HG03442 (cell line): ENCODE measurements around the gene ZBTB48.

Experiments
- ATAC-seq: cut with Tn5 transposase; IDR thresholded peaks from one replicate; pipeline ENCODE4 v1.9.1; 2021; ENCODE audit warnings: mild to moderate bottlenecking, moderate library complexity; ENCODE audit not compliant: unreplicated experiment

ZBTB48 gene

DNA sequence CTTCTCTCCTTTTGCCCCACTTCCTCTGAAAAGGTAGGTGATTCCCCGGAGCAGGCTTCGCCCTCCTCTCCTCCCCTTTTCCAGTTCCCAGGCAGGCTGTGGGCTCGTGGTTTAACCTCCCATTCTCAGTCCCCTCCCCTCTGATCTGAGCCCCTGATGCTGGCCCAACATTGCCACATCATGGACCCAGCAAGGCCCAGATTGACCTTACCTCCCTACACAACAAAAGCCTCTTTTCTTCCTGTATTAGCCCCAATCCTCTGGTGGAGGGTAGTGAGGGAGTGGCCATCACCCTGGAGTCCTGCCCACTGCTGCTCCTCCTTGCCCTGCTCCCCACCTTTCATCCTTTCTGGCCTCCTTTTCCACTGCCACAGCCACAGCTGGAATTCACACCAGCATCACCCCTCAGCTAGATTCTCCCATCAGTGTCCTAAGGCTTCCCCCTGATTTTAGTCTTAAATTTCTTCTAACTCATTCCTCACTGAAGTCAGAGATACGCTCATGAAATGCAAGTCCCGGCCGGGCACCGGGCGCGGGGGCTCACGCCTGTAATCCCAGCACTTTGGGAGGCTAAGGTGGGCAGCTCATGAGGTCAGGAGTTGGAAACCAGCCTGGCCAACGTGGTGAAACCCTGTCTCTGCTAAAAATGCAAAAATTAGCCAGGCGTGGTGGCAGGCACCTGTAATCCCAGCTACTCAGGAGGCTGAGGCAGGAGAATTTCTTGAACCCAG lies 7.0 kb upstream of the ZBTB48 start:
- no peak for ATAC-seq

DNA sequence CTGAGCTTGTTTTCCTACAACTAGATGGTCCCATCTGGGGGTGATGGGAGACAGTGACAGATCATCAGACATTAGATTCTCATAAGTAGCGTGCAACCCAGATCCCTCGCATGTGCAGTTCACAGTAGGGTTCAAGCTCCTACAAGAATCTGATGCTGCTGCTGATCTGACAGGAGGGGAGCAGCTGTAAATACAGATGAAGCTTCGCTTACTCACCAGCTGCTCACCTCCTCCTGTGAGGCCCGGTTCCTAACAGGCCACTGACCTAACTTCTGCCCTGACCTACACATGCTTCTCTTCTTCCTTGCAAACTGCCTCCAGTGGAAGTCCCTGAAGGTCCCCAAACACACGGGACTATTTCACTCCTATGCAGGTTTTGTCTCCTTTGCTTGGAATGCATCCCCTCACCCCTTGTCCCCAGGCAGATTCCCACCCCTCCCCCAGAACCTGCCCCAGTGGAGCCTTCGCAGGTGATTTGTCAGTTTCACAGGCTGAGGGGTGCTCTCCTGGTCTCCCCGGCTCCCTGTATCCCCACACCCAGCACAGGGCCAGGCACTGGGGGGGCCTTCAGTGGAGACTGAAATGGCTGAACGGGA lies 5.7 kb upstream of the ZBTB48 start:
- ATAC-seq, result no peak

DNA sequence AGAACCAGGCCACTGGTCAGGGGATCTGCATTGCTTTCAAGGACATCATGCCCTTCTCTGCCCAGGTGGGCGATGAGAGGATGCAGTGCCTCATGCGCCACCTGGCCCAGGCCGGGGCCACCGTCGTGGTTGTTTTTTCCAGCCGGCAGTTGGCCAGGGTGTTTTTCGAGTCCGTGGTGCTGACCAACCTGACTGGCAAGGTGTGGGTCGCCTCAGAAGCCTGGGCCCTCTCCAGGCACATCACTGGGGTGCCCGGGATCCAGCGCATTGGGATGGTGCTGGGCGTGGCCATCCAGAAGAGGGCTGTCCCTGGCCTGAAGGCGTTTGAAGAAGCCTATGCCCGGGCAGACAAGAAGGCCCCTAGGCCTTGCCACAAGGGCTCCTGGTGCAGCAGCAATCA lies 5.0 kb upstream of the ZBTB48 start:
- ATAC-seq, result no peak

DNA sequence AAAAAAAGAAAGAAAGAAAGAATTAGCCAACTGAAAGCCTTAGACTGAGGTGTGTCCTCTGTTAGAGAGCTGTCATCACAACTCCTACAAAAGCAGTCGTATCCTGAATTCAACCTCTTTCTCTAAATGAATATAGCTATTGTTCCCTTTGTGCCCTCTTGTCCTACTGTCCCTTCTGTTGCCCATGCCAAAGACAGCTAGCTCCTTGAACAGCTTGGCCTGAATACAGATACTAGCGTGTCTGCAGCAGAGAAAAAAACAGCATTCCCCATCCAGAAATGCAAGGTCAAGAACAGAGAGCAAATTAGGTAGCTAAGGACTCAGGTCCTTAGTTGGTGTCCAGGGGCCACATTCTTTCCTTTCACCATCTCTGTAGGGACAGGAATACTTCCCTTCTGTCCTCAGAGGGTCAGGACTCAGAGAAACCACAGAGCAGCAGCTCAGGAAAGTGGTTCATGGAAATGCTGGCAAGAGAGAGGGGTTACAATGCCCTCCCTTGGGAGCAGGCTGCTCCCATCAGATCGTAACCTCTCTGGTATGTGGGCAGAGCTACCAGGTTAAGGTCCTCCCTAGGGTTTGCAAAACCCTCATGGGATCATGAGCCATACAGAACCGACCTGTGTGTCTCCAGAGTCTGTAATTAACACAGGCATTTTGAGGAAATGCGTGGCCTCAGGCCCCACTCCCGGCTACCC lies 1.8 kb upstream of the ZBTB48 start:
- no peak for ATAC-seq

DNA sequence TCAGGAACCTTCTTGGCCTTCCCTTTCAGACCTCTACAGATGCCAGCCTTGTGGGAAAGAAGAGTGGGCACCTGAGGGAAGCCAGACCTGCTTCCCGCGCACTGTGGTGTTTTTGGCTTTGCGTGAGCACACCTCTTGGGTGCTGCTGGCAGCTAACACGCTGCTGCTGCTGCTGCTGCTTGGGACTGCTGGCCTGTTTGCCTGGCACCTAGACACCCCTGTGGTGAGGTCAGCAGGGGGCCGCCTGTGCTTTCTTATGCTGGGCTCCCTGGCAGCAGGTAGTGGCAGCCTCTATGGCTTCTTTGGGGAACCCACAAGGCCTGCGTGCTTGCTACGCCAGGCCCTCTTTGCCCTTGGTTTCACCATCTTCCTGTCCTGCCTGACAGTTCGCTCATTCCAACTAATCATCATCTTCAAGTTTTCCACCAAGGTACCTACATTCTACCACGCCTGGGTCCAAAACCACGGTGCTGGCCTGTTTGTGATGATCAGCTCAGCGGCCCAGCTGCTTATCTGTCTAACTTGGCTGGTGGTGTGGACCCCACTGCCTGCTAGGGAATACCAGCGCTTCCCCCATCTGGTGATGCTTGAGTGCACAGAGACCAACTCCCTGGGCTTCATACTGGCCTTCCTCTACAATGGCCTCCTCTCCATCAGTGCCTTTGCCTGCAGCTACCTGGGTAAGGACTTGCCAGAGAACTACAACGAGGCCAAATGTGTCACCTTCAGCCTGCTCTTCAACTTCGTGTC lies 995 bp upstream of the ZBTB48 start:
- no peak for ATAC-seq

DNA sequence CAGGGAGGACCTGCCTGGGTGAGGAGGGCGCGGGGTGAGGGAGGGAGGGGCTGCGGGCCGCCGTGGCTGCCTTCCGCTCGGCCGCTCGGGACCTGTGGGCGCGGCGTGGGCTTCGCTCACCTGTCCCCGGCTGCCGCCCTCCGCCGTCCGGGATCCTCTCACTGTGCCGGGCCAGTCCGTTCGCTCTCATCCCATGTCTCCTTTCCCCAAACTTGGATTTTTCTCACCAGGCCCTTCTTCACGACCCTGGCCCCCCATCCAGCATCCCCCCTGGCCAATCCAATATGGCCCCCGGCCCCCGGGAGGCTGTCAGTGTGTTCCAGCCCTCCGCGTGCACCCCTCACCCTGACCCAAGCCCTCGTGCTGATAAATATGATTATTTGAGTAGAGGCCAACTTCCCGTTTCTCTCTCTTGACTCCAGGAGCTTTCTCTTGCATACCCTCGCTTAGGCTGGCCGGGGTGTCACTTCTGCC lies 362 bp downstream of the ZBTB48 start:
- no peak for ATAC-seq

DNA sequence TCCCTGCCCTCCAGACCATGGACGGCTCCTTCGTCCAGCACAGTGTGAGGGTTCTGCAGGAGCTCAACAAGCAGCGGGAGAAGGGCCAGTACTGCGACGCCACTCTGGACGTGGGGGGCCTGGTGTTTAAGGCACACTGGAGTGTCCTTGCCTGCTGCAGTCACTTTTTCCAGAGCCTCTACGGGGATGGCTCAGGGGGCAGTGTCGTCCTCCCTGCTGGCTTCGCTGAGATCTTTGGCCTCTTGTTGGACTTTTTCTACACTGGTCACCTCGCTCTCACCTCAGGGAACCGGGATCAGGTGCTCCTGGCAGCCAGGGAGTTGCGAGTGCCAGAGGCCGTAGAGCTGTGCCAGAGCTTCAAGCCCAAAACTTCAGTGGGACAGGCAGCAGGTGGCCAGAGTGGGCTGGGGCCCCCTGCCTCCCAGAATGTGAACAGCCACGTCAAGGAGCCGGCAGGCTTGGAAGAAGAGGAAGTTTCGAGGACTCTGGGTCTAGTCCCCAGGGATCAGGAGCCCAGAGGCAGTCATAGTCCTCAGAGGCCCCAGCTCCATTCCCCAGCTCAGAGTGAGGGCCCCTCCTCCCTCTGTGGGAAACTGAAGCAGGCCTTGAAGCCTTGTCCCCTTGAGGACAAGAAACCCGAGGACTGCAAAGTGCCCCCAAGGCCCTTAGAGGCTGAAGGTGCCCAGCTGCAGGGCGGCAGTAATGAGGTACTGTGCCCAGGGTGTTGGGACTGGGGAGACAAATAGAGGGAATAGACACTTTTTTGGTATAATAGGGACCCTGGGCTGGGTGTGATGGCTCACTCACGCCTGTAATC lies 1.0 kb downstream of the ZBTB48 start:
- no peak for ATAC-seq

DNA sequence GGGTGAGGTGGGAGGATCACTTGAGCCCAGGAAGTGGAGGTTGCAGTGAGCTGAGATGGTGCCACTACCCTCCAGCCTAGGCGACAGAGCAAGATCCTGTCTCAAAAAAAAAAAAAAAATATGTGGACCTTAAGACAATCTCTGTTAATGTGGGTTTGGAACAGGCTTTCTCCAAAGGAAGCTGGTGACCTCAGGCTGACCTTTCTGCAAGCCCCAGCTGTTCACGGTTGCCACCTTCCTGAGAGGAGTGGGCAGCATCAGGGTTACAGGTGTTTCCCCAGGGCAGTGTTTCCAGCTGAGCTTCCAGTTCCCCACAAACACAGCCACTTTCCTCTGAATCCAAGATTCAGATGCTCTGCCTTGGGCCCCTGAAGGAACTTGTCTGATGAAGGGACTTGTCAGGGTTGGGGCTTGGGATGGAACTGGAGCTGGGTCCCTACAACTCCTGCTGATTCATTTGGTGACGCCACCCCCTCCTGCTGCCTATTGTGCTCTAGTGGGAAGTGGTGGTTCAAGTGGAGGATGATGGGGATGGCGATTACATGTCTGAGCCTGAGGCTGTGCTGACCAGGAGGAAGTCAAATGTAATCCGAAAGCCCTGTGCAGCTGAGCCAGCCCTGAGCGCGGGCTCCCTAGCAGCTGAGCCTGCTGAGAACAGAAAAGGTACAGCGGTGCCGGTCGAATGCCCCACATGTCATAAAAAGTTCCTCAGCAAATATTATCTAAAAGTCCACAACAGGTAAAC lies 1.9 kb downstream of the ZBTB48 start:
- no peak for ATAC-seq

DNA sequence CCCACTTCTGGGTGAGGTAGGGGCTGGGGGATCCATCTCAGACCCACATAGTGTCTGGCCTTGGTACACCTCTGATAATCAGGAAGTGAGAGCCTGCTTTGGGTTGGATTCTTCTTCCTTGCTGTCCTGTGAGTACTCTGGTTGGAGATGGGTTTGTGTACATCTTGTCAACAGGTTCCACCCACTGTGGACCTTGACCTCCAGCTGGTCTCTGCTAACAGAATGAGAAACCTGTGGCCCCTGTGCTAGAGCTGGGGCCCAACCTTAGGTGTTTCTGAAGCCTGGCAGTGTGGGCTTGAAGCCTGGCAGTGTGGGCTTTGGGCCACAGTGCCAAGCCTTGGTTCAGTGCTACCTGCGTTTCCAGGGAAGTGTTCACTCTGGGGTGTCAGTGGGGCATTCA lies 2.6 kb downstream of the ZBTB48 start:
- no peak for ATAC-seq

DNA sequence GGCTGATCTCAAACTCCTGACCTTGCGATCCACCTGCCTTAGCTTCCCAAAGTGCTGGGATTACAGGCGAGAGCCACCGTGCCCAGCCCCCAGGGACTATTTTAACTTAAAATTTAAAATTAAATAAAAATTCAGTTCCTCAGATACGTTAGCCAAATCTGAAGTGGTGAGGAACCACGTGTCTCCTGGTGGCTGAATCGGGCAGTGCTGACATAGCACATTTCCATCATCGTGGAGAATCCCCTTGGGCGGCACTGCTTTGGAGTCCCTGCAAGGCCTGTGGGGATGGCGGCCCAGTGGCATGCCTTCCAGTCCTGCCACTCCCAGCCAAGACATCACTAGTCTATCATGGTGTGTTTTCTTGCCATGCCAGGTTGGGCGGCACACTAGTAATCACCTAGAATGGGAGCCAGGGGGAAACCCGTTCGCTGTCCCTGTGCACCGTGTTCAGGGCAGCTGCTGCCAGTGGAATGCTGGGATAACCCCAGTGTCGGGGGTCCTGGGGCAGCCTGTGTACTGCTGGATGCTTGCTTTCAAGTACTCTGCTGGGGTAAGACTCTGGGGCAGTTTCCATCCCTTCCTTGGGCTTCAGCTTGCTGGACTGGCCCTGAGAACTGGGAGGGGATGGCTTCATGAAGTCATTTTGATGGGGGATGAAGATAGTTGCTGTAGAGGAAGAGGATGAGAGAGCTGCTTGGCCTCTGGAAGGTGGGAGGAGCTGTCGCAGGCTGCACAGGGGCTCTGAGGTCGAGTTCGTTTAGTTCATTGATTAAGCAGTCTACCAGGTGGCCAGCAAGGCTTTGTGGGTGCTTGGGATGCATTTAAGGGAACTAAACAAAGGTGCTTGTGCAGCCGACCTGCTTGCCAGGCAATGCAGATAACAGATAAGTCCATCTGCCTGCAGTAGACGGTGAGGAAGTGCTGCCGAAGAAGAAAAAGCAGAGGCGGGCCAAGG lies 4.6 kb downstream of the ZBTB48 start:
- ATAC-seq, result no peak

DNA sequence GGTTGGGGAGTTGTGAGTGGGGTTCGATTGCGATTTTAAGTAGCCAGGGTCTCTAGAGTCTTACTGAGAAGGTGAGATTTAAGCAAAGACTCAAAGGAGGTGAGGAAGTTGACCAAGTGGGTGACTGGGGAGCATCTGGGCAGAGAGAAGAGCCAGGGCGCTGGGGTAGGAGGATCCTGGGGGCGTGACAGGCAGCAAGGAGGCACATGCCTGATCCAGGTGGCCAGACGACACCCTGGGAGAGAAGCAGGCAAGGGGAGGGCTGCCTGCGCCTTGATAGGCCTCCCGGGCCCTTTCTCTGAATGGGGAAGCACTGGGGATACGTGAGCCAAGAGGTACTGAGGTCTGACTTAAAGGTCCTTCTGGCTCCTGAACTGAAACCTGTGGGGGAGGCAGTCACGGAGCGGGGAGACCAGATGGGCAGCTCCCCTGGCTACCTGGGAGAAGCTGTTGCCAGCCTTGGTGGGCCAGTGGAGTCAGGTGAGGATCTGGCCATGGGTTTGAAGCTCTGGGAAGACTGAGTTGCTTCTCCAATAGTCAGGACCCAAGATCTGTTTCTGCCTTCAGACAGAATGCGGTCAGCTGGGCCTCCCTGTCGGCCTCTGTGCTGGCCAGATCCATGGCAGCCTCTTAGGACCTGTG lies 5.4 kb downstream of the ZBTB48 start:
- ATAC-seq, result no peak

DNA sequence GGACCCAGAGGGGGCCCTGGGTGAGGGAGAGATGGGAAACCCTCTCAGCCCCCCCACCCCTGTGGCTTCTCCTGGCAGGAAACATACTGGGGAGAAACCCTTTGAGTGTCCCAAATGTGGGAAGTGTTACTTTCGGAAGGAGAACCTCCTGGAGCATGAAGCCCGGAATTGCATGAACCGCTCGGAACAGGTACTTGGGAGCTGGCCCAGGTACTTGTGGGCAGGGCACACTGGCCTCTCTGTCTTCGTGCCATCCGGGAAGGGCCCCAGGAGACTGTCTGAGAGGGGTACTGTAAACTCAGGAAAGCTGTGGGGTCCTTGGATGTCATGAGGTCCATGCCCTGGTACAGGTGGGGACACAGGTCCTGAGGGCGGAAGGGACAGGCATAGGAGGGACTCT lies 6.0 kb downstream of the ZBTB48 start:
- no peak for ATAC-seq

DNA sequence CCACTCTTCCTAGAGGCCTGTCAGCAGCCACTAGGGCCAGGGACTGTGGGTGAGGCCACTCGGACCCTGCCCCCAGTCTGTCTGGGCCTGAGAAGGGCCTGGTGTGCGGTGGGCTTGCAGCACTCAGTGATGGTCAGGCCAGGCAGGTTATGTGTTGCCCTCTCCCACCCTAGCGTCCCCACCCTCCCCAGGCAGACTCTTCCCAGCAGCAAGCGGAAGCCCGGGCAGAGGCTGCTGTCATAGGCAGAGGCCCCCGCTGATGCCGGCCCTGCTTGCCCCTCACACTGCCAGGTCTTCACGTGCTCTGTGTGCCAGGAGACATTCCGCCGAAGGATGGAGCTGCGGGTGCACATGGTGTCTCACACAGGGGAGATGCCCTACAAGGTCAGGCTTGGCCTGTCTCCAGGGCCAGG lies 6.6 kb downstream of the ZBTB48 start:
- ATAC-seq, result no peak

DNA sequence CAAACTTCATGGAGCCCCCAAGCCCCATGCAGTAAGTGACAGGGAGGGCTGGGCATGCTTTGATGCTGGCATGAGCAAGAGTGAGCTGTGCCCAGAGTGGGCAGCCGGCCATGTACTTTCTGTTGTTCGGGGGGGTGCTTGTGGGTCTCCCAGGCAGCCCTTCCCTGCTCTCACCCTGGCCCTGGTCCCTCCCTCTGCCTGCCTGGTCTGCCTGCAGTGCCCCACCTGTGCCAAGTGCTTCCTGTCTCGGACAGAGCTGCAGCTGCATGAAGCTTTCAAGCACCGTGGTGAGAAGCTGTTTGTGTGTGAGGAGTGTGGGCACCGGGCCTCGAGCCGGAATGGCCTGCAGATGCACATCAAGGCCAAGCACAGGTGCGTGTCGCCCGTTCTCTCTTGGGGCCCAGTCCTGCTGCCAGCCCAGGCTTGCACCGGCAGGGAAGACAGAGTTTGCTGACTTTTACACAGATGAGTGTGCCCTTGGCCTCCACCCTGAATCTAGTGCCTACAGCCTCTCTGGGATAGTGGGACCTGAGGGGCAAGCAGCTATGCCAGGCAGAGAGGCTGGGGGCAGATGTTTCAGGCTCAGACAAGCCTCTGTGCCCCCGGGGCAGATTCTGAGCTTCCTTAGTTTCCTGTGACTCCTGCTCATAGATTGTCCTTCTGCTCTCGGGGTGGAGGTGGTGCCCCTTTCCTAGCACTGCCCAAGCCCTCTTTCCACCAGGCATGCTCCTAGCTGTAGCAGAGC lies 7.6 kb downstream of the ZBTB48 start:
- no peak for ATAC-seq

DNA sequence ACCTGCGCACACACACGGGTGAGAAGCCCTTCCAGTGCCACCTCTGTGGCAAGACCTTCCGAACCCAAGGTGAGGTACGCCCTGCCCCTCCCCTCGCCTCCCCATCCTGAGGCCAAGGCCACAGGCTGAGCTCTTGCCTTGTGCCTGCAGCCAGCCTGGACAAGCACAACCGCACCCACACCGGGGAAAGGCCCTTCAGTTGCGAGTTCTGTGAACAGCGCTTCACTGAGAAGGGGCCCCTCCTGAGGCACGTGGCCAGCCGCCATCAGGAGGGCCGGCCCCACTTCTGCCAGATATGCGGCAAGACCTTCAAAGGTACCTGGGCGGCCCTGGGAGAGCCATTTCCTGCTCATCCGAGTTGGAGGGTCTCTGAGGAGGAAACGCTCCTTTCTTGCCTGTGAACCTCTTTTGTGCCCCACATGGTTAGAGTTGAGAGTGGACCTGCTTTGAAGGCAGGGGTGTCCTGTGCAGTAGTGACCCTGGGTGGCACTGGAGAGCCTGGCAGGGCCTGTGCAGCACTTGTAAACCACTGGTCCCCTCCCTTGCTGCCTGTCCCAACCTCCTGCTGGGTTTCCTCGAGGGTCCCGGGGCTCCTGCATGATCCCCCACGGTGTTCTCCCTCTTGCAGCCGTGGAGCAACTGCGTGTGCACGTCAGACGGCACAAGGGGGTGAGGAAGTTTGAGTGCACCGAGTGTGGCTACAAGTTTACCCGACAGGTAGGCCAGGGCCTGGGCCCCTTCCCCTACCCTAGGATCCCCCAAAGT lies 8.5 kb downstream of the ZBTB48 start:
- ATAC-seq, result no peak

DNA sequence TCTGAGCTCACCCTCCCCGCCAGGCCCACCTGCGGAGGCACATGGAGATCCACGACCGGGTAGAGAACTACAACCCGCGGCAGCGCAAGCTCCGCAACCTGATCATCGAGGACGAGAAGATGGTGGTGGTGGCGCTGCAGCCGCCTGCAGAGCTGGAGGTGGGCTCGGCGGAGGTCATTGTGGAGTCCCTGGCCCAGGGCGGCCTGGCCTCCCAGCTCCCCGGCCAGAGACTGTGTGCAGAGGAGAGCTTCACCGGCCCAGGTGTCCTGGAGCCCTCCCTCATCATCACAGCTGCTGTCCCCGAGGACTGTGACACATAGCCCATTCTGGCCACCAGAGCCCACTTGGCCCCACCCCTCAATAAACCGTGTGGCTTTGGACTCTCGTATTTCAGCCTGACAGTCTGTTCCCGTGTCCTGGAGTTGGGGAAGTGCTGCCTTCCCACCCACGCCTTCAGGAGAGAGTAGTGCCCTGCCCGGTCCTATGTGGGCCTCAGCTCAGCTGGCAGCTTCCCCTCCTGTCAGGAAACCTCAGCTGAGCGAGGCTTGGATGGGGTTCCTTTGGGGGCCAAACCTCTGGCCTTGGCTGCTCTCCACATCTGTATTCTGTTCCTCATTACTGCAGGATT lies 9.2 kb downstream of the ZBTB48 start:
- ATAC-seq, result no peak
